Hematopoietic multipotent progenitor cell treated with erythropoietin and hydrocortisone succinate and interleukin-3 and kit ligand, for 8 days (in vitro differentiated cells): ENCODE data around the gene RC3H2.
"Not testable (repeated sequence)": the region's sequence is repeated elsewhere in the genome, so short reads cannot be mapped to it uniquely, and the experiment has no call there.

Source experiments
- DNase-seq: peaks from one replicate; pipeline ENCODE4 v3.0.0-alpha.2; 2015

RC3H2 gene

DNA sequence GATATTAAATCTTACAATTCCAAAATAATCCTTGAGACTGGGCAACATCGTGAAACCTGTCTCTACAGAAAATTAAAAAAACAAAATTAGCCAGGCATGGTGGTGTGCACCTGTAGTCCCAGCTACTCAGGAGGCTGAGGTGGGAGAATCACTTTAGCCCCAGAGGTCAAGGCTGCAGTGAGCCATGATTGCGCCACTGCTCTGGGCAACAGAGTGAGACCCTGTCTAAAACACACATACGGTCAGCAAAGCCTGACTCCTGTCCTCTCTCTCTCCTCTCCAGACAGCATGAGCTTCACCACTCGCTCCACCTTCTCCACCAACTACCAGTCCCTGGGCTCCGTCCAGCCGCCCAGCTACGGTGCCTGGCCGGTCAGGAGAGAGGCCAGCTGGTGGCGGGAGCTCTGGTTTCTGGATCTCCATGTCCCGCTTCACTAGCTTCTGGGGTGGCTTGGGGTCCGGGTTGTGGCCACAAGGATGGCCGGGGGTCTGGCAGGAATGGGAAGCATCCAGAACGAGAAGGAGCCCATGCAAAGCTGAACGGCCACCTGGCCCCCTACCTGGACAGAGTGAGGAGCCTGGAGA is 67.8 kb downstream of the RC3H2 start:
- no peak for DNase-seq

DNA sequence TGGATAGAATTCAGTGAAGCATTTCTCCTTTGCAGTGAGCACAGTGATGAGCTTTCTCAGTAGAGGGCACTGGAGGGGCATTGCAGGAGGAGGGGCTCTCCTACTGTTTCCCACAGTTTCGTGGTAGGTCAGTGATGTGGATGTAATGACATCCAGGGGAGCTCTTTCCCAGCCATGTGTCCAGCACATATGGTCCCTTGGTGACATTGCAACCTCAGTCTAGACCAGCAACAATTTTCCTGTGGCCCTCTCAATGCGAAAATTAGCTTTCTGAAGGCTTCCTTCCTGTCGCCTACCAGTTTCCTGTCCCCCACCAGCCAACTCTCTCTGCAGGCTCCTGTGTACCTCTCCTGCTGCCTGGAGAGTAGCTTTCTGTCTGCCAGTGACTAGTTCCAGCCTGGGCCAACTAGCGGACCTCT is 69.8 kb downstream of the RC3H2 start:
- no peak for DNase-seq

DNA sequence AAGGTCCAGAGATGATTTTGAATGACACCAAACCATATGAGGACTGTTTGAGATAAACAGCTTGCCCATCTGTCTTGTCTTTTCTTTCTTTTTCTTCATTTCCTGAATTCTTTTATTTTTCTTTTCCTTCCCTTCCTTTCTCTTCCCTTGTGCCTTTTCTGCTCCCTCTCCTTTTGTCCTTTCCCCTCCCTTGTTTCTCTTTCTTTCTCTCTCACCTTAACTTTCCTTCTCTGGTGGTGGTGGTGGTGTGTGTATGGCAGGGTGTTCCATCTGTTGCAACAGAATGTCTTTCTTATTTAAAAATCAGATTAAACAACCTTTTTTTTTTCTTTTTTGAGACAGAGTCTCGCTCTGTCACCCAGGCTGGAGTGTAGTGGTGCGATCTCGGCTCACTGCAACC is 73.0 kb downstream of the RC3H2 start:
- no peak for DNase-seq

DNA sequence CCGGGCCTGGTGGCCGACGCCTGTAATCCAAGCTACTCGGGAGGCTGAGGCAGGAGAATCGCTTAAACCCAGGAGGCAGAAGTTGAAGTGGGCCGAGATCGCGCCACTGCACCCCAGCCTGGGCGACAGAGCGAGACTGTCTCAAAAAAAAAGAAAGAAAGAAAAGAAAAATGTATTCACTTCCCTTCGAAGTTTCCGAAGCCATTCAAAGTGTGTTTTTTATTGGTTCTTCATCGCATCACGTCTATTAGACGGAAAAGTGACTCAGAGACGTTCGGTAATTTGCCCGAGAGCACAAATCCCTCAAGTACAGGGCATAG is 76.2 kb downstream of the RC3H2 start:
- not testable (repeated sequence) for DNase-seq

DNA sequence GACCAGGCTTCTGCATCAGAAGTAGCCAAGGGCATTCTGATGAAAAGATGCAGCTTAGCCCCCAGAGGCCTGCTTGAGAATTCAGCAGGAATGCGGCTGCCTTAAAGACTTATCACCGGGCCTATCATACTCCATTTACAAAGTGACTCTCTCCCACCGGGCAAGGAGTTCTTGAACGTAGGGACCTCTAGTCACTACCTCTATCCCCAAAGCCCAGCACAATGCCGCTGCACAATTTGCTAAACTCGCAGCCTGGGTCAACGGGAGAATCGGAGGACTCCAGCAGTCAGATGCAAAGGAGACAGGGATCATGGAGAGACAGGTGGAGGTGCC is 77.4 kb downstream of the RC3H2 start:
- no peak for DNase-seq

DNA sequence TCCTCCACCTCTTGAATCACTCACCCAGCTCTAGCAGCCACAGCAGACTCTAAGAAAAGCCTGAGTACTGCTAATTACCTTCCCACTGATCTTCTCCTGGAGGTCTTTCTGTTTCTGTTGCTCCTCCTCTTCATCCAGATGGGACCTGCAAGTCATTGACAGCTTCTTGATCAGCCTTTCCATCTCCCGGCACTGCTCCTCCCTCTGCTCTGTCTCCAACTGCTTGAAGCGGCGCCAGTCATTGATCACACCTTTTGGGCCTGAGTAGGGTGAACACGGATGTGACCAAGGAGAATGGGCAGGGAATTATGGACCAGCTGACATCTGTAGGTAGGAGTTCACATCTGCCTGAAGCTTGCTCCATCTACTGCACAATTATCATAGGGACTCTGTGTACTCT is 82.2 kb downstream of the RC3H2 start:
- no peak for DNase-seq

DNA sequence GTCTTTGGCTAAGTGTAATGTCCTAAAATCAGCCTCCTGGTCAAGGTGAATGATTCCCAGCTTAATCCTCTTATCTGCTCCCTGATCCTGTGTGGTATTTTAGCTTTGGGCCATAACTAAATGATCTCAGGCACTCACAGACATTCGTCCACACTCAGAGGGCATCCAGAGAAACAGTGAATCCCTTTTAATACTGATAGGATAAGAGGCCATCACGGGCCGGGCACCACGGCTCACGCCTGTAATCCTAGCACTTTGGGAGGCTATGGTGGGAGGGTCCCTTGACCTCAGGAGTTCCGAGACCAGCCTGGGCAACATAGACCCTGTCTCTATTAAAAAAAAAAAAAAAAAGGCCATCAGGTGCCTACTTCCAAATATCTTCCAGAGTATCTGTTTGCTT is 83.1 kb downstream of the RC3H2 start:
- DNase-seq, result no peak

DNA sequence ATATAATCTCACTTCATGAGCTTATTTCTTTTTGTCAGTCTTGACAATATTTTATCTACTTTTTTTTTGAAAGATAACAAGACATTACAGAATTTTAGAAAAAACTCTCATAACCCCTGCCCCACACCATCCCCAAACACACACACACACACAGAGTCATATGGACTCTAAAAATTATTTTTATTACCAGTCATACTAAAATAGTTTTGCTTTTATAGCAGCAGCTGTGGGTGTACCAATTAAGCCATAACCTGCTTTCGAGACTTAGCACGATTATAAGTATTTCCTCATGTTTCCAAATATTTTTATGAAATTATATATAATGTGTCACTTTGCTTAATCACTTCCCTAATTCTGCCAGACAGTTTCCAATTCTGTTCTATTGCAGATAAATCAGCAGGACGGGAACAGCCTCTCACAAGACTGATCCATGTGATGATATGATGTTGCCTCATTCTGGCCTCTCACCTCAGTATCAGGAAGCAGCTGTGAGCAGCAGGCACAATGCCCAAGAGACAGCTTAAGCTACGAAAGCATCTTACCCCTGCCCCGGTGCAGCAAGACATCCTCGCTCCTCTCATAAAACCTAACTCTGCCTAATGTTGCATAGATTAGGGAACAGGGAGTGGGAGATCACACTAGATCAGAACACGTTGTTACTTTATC is 83.7 kb downstream of the RC3H2 start:
- peak; percentile 97 for DNase-seq

DNA sequence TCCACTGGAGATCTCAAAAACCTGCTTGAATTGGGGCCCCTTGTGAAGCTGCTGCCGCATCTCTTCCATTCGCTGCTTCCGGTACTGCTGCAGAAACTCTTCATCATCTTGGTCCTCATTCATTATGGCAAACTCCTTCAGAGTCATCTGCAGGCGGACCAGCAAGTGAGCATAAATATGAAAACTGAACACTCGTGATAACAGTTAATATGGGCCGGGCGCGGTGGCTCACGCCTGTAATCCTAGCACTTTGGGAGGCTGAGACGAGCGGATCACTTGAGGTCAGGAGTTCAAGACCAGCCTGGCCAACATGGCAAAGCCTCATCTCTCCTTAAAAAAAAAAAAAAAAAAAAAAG is 84.7 kb downstream of the RC3H2 start:
- DNase-seq, result no peak

DNA sequence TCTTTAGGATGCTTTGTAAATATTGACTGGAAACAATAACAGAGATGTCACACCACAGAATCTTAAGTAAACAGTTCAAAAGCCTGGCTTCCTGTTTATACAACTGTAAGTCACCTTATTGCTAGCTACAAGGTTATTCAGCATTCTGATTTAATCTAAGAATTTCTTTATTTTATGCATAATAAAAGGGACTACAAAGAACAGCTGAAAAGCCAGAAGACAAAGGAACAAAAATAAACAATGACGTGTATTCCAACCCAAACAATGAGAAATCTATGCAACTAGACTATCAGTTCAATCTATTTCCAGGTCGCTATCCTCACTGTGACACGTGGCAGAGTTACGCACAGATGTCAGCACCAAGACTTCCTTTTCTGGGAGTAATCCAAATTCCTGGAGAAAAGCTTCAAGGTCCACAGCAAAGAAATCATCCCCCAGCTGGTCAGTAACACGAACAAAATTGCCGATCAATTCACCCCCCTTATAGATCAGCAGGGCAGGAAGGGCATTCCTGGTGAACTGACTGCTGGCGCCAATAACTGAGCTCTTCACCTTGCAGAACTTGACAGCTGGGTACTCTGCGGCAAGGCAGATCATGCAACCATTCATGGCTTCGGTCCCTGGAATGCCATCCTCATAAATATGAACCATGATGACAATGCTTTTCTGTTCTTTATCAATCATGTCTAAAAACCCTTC is 85.2 kb downstream of the RC3H2 start:
- DNase-seq, result no peak

DNA sequence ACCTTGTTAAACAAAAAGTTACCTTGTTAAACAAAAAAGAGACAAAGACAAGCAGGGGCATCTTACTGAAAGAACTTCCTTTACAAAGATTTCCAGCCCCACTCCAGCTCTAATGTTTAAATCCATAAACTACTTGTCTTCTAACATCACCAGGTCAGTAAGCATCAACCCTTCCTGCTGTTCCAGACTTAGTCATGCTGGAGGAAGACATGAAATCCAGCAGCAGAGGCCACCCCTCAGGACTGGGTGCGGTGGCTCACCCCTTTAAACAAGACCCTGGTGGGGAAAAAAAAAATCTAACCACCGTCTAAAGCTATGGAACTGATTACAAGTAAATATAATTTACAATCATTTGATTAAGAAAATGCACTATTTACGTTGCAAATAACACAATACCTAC is 85.8 kb downstream of the RC3H2 start:
- no peak for DNase-seq

DNA sequence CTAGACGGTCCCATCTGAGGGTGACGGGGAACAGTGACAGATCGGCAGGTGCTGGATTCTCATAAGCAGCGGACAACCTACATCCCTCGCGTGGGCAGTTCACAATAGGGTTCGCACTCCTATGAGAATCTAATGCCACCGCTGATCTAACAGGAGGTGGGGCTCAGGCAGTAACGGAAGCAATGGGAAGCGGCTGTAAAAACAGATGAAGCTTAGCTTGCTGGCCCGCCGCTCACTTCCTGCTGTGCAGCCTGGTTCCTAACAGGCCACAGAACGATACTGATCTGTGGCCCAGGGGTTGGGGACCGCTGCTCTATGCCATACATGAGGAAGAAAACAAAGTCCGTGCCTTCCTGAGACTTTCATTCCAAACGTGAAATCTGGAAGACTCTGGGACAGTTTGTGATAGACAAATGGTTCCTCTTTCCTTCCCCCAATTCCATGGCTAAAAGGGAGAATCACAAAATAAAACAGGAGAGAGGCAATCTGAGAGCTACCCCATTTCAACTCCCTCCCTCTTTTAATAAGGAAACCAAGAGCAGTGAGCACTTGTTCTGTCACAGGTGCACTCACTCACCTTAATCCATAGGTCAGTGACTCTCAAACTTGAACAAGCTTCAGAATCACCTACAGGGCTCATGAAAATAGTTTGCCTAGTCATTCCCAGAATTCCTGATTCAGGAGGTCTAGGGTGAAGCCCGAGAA is 88.8 kb downstream of the RC3H2 start:
- DNase-seq, result peak; percentile 77

DNA sequence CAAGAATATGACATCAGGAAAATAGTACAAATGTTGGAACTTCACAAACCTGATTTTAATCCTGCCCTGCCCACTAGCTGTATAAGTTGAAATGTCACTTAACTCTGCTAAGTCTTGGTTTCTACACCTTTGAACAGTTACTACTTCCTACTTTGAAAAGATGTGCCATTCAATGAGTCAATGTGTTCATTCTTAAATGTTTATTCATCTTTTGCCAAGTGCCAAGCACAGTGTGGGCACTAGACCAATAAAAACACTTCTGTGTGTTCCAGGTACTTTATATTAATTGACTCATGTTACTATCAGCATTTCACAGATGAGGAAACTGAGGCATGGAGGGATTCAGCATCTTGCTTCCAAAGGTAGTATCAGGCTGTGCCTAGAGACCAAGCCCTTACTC is 89.6 kb downstream of the RC3H2 start:
- no peak for DNase-seq

DNA sequence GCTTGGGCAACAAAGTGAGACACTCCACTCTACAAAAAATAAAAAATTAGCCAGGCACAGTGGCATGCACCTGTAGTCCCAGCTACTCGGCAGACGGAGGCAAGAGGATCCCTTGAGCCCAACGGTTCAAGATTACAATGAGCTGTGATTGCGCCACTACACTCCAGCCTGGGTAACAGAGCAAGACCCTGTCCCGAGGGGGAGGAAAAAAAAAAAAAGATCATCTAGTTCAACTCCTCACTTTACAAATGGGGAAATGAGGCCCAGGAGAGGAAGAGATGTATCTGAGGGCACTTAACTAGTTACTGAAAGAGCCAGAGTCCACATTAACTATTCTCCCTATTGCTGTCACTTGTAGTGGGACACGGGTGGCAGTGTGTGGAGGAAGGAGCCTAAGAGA is 90.6 kb downstream of the RC3H2 start:
- no peak for DNase-seq

DNA sequence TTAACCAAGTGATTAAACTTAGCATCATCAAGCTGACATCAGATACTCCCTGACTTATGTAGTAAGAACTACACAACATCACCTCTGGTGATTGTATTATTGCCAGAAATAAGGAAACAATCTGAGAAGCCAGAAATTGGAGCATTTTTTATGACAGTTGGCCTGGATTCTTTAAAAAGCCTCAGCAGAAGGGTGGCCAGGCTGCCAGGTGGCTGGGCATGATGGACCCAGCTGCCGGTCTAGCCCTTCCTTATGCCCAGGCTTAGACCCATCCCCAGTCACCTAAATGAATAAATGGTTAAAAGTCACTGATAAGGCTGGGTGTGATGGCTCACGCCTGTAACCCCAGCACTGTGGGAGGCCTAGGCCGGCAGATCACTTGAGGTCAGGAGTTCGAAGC is 92.4 kb downstream of the RC3H2 start:
- no peak for DNase-seq

DNA sequence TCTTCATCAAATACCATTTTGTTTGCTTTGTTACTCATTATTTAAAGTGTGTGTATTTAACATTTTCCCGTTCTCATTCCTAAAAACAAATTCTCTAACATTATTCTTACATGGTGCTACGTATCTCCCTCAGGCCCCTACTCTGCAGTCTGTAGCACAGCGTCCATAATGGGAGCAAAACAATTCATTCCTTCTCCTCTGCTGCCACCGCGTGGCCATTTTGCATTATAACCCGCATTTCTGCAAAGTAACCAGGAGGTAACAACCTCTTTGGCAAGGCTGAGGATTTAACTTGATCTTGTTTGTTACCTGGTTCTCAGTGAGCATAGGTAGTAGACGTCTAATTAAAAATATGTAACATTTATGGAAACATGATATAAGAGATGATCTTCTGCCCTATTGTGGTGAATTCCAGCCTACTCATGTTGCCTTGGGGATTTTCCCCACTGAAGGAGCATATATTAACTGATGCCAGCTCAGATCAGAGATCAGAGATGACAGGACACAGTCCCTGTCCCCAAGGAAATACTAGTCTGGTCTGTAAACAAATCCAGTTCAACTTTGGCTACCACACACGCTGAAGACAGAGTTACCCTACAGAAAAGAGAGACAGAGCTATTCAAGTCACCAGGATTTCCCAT is 94.7 kb downstream of the RC3H2 start:
- peak; percentile 88 for DNase-seq

DNA sequence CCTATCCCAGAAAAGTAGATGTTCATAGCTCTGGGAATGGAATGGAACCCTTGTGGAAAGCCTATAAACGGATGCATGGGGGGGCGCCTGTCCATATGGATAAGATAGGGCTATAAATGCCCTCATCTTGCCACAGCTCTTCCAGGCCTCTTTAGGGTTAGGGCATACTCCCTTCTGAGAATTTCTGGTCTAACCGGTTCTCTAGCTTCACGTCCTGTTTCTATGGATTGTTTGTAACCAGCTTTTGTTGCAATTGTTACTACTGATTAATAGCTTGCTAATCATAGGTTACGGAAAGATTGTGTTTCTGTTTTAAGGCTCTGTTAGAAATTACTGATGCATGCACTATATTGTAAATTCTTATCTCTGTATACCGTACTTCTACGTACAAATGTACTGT is 95.9 kb downstream of the RC3H2 start:
- not testable (repeated sequence) for DNase-seq

DNA sequence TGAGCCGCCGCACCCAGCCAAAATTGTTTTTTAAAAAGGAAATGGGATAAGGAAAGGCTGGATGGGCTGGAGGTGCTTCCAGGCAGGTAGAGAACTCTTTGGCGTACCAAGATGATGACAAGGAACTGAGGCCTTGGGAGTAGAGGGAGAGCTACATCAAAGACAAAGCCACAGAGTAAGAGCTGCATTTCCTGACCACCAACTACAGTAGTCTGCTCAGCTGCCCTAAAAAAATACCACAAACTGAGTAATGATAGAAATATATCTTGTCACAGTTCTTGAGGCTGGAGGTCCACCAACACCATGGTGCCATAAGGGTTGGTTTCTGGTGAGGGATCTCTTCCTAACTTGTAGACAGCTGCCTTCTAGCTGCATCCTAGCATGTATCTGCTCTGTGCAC is 97.0 kb downstream of the RC3H2 start:
- DNase-seq, result no peak

DNA sequence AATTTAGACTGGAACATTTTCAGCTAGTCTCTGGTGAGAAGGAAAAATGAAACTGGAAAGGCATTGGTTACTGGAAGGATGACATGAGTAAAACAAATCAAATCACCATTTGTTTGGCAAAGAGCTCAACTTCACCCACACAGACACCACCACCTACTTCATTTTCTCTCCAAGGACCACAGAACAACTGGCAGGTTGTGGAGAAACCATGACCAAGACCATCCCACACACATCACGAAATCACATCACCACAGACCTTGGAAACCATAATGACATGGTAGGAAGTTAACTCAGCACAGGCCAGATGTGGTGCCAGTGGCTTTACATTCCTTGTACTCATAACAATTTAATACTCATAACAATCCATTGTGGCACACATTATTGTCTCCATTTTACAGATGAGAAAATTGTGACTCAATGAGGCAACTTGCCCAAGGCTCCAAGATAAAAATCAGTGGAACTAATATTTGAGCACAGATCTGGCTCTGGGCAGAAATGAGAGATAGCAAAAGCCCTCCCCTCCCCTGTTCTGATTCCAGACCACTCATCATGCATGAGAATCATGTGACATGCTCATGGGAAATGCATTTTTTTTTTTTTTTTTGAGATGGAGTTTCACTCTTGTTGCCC is 97.8 kb downstream of the RC3H2 start:
- DNase-seq, result no peak

DNA sequence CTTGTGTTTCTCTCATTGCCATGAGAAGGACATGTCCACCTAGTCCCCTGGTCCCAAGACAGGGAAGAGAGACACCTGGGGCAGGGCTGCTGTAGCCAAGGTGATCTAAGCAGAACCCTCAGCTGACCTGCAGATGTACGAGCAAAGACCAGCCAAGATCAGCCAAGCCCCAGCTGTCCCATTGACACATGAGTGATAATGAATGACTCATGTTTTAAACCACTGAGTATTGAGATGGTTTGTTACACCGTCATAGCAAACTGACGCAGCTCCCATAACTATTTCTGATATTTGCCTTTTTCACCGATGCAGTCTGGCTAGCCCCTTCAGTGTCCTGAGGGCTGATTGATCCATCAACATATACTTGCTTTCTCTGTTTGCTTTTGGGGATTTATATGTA is 98.5 kb downstream of the RC3H2 start:
- DNase-seq, result no peak

DNA sequence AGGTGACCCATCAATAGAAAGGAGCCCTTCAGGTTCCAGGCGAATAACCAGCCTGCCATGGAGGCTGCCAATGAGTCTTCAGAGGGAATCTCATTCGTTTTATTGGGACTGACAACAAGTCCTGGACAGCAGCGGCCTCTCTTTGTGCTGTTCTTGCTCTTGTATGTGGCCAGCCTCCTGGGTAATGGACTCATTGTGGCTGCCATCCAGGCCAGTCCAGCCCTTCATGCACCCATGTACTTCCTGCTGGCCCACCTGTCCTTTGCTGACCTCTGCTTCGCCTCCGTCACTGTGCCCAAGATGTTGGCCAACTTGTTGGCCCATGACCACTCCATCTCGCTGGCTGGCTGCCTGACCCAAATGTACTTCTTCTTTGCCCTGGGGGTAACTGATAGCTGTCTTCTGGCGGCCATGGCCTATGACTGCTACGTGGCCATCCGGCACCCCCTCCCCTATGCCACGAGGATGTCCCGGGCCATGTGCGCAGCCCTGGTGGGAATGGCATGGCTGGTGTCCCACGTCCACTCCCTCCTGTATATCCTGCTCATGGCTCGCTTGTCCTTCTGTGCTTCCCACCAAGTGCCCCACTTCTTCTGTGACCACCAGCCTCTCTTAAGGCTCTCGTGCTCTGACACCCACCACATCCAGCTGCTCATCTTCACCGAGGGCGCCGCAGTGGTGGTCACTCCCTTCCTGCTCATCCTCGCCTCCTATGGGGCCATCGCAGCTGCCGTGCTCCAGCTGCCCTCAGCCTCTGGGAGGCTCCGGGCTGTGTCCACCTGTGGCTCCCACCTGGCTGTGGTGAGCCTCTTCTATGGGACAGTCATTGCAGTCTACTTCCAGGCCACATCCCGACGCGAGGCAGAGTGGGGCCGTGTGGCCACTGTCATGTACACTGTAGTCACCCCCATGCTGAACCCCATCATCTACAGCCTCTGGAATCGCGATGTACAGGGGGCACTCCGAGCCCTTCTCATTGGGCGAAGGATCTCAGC is 104.8 kb downstream of the RC3H2 start, which contains the start of gene OR1K1:
OR1K1 (plus strand) TSS at position 58 of the 995 bp plus-strand sequence; CDS start at position 58, 0 bp downstream.
- no peak for DNase-seq
